H1 (cell line): ENCODE results near the gene ERCC3. TPM values are rescaled to one million over a fixed set of nuclear protein-coding genes. Genes with fewer than 3 reads are reported as not detected.

Experiments used
- FOSL1 ChIP-seq: IDR thresholded peaks from 2 replicates; pipeline ENCODE4 v1.6.1; 2011; ENCODE audit warnings: mild to moderate bottlenecking, low read depth, low read length, moderate library complexity; ENCODE audit not compliant: insufficient read depth
- HDAC2 ChIP-seq, 2 experiments: fragments of 300-600 bp in 1 of 2; sonication (generic) in 1 of 2; IDR thresholded peaks; 2 replicates each; pipeline ENCODE4 v1.6.1; 2011 to 2012; ENCODE audit warnings: low read depth in 2 of 2, low read length in 2 of 2, mild to moderate bottlenecking in 2 of 2, moderate library complexity in 2 of 2, borderline replicate concordance in 1 of 2, inconsistent platforms in 1 of 2
- KDM5A ChIP-seq: fragments of 200-600 bp; IDR thresholded peaks from 2 replicates; pipeline ENCODE4 v1.7.1; 2012; ENCODE audit warnings: mild to moderate bottlenecking, low read length, inconsistent platforms, mixed read lengths
- PHF8 ChIP-seq: fragments of 200-600 bp; sonication (generic); conservative IDR thresholded peaks from 2 replicates; pipeline ENCODE4 v1.7.1; 2012; ENCODE audit warnings: low read depth, mild to moderate bottlenecking, inconsistent platforms, low read length, moderate library complexity
- SP4 ChIP-seq: IDR thresholded peaks from 2 replicates; pipeline ENCODE4 v1.6.1; 2012; ENCODE audit warnings: low read length, inconsistent platforms
- polyA plus RNA-seq, 7 experiments: library from polyadenylated mRNA; depleted of rRNA in 3 of 7; stranded (reverse) in 5 of 7; unstranded in 2 of 7; fragments of >200 nt in 5 of 7; fragments of 200-250 nt in 2 of 7; gene quantifications; 1 replicate in 5 of 7; 2 replicates in 1 of 7; 4 replicates in 1 of 7; pipeline versions ENCODE4 v1.2.1 to v1.2.3, GENCODE V29; 2011 to 2013; ENCODE audit warnings: missing spikeins in 2 of 7, mixed read lengths in 2 of 7
- total RNA-seq: library from RNA; stranded (reverse); fragmentation: NEBNext Ultra II Directional; extraction: Animal tissue kit (Norgen Biotek cat#: 25700); gene quantifications from 2 replicates; pipeline ENCODE4 v1.2.1, GENCODE V29; 2021
- TF ChIP-seq, protein P1 (sequence below): fragments of 300-600 bp; sonication (generic); IDR thresholded peaks from 2 replicates; pipeline ENCODE4 v1.7.1; 2012; ENCODE audit warnings: low read length, moderate library complexity, mild to moderate bottlenecking, inconsistent platforms; ENCODE audit not compliant: insufficient replicate concordance

Gene ERCC3
- total and polyA plus RNA-seq, 2 of the 8 experiments (the other 6 are each of a cell fraction or from before 2014, with no cell fraction given) = 41.8 to 48.9 TPM

- TF ChIP-seq, protein P1, sequence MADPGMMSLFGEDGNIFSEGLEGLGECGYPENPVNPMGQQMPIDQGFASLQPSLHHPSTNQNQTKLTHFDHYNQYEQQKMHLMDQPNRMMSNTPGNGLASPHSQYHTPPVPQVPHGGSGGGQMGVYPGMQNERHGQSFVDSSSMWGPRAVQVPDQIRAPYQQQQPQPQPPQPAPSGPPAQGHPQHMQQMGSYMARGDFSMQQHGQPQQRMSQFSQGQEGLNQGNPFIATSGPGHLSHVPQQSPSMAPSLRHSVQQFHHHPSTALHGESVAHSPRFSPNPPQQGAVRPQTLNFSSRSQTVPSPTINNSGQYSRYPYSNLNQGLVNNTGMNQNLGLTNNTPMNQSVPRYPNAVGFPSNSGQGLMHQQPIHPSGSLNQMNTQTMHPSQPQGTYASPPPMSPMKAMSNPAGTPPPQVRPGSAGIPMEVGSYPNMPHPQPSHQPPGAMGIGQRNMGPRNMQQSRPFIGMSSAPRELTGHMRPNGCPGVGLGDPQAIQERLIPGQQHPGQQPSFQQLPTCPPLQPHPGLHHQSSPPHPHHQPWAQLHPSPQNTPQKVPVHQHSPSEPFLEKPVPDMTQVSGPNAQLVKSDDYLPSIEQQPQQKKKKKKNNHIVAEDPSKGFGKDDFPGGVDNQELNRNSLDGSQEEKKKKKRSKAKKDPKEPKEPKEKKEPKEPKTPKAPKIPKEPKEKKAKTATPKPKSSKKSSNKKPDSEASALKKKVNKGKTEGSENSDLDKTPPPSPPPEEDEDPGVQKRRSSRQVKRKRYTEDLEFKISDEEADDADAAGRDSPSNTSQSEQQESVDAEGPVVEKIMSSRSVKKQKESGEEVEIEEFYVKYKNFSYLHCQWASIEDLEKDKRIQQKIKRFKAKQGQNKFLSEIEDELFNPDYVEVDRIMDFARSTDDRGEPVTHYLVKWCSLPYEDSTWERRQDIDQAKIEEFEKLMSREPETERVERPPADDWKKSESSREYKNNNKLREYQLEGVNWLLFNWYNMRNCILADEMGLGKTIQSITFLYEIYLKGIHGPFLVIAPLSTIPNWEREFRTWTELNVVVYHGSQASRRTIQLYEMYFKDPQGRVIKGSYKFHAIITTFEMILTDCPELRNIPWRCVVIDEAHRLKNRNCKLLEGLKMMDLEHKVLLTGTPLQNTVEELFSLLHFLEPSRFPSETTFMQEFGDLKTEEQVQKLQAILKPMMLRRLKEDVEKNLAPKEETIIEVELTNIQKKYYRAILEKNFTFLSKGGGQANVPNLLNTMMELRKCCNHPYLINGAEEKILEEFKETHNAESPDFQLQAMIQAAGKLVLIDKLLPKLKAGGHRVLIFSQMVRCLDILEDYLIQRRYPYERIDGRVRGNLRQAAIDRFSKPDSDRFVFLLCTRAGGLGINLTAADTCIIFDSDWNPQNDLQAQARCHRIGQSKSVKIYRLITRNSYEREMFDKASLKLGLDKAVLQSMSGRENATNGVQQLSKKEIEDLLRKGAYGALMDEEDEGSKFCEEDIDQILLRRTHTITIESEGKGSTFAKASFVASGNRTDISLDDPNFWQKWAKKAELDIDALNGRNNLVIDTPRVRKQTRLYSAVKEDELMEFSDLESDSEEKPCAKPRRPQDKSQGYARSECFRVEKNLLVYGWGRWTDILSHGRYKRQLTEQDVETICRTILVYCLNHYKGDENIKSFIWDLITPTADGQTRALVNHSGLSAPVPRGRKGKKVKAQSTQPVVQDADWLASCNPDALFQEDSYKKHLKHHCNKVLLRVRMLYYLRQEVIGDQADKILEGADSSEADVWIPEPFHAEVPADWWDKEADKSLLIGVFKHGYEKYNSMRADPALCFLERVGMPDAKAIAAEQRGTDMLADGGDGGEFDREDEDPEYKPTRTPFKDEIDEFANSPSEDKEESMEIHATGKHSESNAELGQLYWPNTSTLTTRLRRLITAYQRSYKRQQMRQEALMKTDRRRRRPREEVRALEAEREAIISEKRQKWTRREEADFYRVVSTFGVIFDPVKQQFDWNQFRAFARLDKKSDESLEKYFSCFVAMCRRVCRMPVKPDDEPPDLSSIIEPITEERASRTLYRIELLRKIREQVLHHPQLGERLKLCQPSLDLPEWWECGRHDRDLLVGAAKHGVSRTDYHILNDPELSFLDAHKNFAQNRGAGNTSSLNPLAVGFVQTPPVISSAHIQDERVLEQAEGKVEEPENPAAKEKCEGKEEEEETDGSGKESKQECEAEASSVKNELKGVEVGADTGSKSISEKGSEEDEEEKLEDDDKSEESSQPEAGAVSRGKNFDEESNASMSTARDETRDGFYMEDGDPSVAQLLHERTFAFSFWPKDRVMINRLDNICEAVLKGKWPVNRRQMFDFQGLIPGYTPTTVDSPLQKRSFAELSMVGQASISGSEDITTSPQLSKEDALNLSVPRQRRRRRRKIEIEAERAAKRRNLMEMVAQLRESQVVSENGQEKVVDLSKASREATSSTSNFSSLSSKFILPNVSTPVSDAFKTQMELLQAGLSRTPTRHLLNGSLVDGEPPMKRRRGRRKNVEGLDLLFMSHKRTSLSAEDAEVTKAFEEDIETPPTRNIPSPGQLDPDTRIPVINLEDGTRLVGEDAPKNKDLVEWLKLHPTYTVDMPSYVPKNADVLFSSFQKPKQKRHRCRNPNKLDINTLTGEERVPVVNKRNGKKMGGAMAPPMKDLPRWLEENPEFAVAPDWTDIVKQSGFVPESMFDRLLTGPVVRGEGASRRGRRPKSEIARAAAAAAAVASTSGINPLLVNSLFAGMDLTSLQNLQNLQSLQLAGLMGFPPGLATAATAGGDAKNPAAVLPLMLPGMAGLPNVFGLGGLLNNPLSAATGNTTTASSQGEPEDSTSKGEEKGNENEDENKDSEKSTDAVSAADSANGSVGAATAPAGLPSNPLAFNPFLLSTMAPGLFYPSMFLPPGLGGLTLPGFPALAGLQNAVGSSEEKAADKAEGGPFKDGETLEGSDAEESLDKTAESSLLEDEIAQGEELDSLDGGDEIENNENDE = no peak
- TF ChIP-seq PHF8 = no peak
- no peak for TF ChIP-seq FOSL1
- TF ChIP-seq KDM5A = no peak
- no peak for TF ChIP-seq HDAC2 (IDR thresholded peaks at IDR 0.05; ENCODE audit: borderline replicate concordance in 1 of 2, low read depth in 2 of 2, low read length in 2 of 2)
- TF ChIP-seq SP4 = no peak
Measured at GRCh38 chr2:127255721-127256120, 38.2 kb downstream of the ERCC3 start (continued).
